SK-N-MC (cell line): ENCODE results near the gene TRIP10.

Experiments used
- EZH2 ChIP-seq: fragments of 200-600 bp; sonication (generic); IDR thresholded peaks from one replicate; pipeline ENCODE4 v1.6.1; 2017; ENCODE audit warnings: antibody characterized with exemption
- POLR2AphosphoS5 ChIP-seq: IDR thresholded peaks from 2 replicates; pipeline ENCODE4 v1.6.1; 2012; ENCODE audit warnings: mild to moderate bottlenecking, low read depth, low read length, borderline replicate concordance

DNA sequence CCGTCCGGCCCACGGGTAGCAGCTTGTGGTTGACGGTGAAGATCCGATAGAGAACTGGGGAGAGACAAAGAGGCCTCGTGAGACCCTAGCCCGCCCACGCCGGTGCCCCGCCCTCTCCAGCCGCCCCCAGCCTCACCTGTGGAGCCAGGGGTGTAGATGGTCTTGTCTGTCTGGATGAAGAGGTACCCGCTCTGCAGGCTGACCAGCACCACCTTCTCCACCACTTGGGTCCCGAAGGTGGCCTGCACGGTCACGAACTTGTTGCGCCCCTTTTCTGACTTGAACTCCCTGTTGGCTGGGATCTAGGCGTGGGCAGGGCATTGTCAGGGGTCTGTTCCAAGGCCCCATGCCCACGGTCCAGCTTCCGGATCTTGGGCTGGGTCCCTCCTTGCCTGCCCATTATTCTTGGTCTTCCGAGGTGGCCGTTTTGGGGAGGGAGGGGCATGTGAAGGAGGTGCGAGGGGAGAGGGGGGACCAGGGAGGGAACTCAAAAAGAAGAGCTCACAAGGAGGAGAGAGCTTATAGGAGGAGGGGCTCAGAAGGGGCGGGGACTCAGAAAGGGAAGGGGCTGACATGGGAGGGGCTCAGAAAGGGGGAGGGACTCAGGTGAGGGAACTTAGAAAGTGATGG lies 21.3 kb upstream of the TRIP10 start:
- TF ChIP-seq EZH2 (no peak), POLR2AphosphoS5 (no peak)
